Measurements from ENCODE around the gene ARMC2.

DNA sequence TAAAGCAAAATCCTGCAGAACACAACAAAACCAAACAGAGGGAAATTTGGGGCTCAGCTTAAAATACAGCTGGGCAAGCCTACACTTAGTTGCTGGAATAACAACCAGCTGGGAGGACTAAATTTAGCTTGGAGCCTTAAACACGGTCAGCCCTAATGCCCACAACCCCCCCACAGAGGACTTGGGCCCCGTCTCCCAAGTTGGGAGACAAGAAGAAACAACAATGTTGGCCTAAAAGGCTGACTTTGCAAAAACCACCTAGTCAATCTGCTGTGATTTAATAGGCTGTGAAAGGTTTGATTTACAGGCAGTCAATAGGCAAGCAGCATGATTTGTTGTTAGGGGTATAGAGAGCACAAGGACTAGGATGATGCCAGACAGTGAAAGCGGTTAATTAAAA, 40.3 kb upstream of the ARMC2 start:
- TF ChIP-seq, protein P1, sequence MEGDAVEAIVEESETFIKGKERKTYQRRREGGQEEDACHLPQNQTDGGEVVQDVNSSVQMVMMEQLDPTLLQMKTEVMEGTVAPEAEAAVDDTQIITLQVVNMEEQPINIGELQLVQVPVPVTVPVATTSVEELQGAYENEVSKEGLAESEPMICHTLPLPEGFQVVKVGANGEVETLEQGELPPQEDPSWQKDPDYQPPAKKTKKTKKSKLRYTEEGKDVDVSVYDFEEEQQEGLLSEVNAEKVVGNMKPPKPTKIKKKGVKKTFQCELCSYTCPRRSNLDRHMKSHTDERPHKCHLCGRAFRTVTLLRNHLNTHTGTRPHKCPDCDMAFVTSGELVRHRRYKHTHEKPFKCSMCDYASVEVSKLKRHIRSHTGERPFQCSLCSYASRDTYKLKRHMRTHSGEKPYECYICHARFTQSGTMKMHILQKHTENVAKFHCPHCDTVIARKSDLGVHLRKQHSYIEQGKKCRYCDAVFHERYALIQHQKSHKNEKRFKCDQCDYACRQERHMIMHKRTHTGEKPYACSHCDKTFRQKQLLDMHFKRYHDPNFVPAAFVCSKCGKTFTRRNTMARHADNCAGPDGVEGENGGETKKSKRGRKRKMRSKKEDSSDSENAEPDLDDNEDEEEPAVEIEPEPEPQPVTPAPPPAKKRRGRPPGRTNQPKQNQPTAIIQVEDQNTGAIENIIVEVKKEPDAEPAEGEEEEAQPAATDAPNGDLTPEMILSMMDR (IDR thresholded peaks at IDR 0.05) = no peak
- TF ChIP-seq POLR2A (IDR thresholded peaks at IDR 0.05) (no peak), POLR2AphosphoS5 (IDR thresholded peaks at IDR 0.05) (no peak)
